K562 (cell line): ENCODE results near the gene PLEKHF1. TPM values are rescaled to one million over a fixed set of nuclear protein-coding genes. Genes with fewer than 3 reads are reported as not detected.

Source experiments
- ARID1B ChIP-seq: fragments of 450-650 bp; IDR thresholded peaks from 2 replicates; pipeline ENCODE4 v1.6.1; 2016; ENCODE audit warnings: antibody characterized with exemption, mild to moderate bottlenecking, inconsistent platforms
- CTCF ChIP-seq, 3 experiments: IDR thresholded peaks in 2 of 3; conservative IDR thresholded peaks in 1 of 3; 2 replicates each; pipeline ENCODE4 v1.5.1; 2011 to 2012; ENCODE audit warnings: low read length in 3 of 3, mild to moderate bottlenecking in 3 of 3, control low read depth in 2 of 3, improper control_type of control experiment in 1 of 3, inconsistent platforms in 1 of 3, low read depth in 1 of 3, mixed read lengths in 1 of 3, moderate library complexity in 1 of 3; ENCODE audit not compliant: insufficient read depth in 2 of 3
- E2F8 ChIP-seq: fragments of 450-650 bp; IDR thresholded peaks from 2 replicates; pipeline ENCODE4 v1.7.1; 2018; ENCODE audit warnings: mild to moderate bottlenecking, low read depth; ENCODE audit not compliant: partially characterized antibody
- GTF2F1 ChIP-seq: IDR thresholded peaks from 2 replicates; pipeline ENCODE4 v1.6.1; 2011; ENCODE audit warnings: low read depth, low read length, improper control_type of control experiment
- HCFC1 ChIP-seq: IDR thresholded peaks from 2 replicates; pipeline ENCODE4 v1.6.1; 2012; ENCODE audit warnings: low read depth, low read length, improper control_type of control experiment
- HDAC3 ChIP-seq: fragments of 450-650 bp; IDR thresholded peaks from 2 replicates; pipeline ENCODE4 v1.6.1; 2018; ENCODE audit warnings: borderline replicate concordance, mild to moderate bottlenecking, moderate library complexity; ENCODE audit not compliant: partially characterized antibody
- HMG20A ChIP-seq: fragments of 450-650 bp; formaldehyde crosslinking; conservative IDR thresholded peaks from 2 replicates; pipeline ENCODE4 v1.4.0; 2020; ENCODE audit warnings: mild to moderate bottlenecking, mixed read lengths
- MBD2 ChIP-seq: sonication (generic); IDR thresholded peaks from 2 replicates; pipeline ENCODE4 v1.6.1; 2016; ENCODE audit warnings: low read depth, borderline replicate concordance
- MLX ChIP-seq, 2 experiments: fragments of 450-650 bp in 1 of 2; sonication (generic) in 1 of 2; formaldehyde crosslinking; conservative IDR thresholded peaks; 2 replicates each; pipeline versions ENCODE4 v1.4.0 to v1.8.1; 2020 to 2022; ENCODE audit warnings: mild to moderate bottlenecking in 1 of 2, missing genetic modification reagents in 1 of 2
- NCOA2 ChIP-seq, 2 experiments: fragments of 450-650 bp; IDR thresholded peaks; 2 replicates each; pipeline ENCODE4 v1.6.1; 2018; ENCODE audit warnings: mild to moderate bottlenecking in 2 of 2, moderate library complexity in 1 of 2; ENCODE audit not compliant: partially characterized antibody in 2 of 2
- NCOA4 ChIP-seq: fragments of 450-650 bp; IDR thresholded peaks from 2 replicates; pipeline ENCODE4 v1.6.1; 2018; ENCODE audit warnings: mild to moderate bottlenecking; ENCODE audit not compliant: partially characterized antibody
- NRF1 ChIP-seq, 2 experiments: fragments of 450-650 bp; IDR thresholded peaks in 1 of 2; conservative IDR thresholded peaks in 1 of 2; 2 replicates each; pipeline ENCODE4 v1.6.1; 2014; ENCODE audit warnings: mild to moderate bottlenecking in 2 of 2
- PTTG1 ChIP-seq: fragments of 450-650 bp; IDR thresholded peaks from 2 replicates; pipeline ENCODE4 v1.6.1; 2016; ENCODE audit warnings: low read depth, mild to moderate bottlenecking, missing genetic modification characterization, missing compliant biosample characterization
- RFX1 ChIP-seq: fragments of 450-650 bp; IDR thresholded peaks from 2 replicates; pipeline ENCODE4 v1.6.1; 2016; ENCODE audit warnings: mild to moderate bottlenecking, moderate library complexity
- SNIP1 ChIP-seq: fragments of 450-650 bp; IDR thresholded peaks from 2 replicates; pipeline ENCODE4 v1.7.1; 2017; ENCODE audit warnings: low read depth, mild to moderate bottlenecking
- TAF15 ChIP-seq: fragments of 200-400 bp; formaldehyde crosslinking; IDR thresholded peaks from 2 replicates; pipeline ENCODE4 v1.6.1; 2017; ENCODE audit warnings: mild to moderate bottlenecking, low read depth, low read length, moderate library complexity
- ZBTB8A ChIP-seq: fragments of 450-650 bp; IDR thresholded peaks from 2 replicates; pipeline ENCODE4 v1.6.1; 2018; ENCODE audit warnings: mild to moderate bottlenecking, moderate library complexity; ENCODE audit not compliant: partially characterized antibody
- ZC3H4 ChIP-seq: sonication (generic); formaldehyde crosslinking; IDR thresholded peaks from 2 replicates; pipeline ENCODE4 v1.9.0; 2021; ENCODE audit warnings: missing genetic modification reagents, borderline replicate concordance
- polyA plus RNA-seq, 8 experiments: library from polyadenylated mRNA; depleted of rRNA in 4 of 8; stranded (reverse) in 5 of 8; unstranded in 3 of 8; fragments of >200 nt; fragmentation: Nextera tagmentation in 2 of 8; fragmentation: Illumina TruSeq in 1 of 8; extraction: Ambion mirVana in 2 of 8; extraction: Trizol in 1 of 8; gene quantifications; 2 replicates each; pipeline versions ENCODE4 v1.2.1 to v1.2.3, GENCODE V29; 2011 to 2014; ENCODE audit warnings: inconsistent platforms in 1 of 8, missing spikeins in 1 of 8
- total RNA-seq, 7 experiments: library from RNA; depleted of rRNA in 6 of 7; stranded (reverse); fragments of >200 nt in 6 of 7; fragmentation: Illumina TruSeq in 2 of 7; extraction: Trizol in 2 of 7; gene quantifications; 2 replicates each; pipeline versions ENCODE4 v1.2.1 to v1.2.3, GENCODE V29; 2011 to 2021; ENCODE audit warnings: low replicate concordance in 1 of 7

Gene PLEKHF1
- total and polyA plus RNA-seq, 9 of the 15 experiments (the other 6 are each of a cell fraction or from before 2014, with no cell fraction given), result 0.07 to 13.4 (median 3.9) TPM; not detected in 1

GRCh38 chr19:29665215-29665825 is at the start of gene PLEKHF1 (continued):
- TF ChIP-seq MLX (CRISPR knock-in tag; conservative IDR thresholded peaks at IDR 0.05) (no peak), TAF15 (no peak), ZC3H4 (CRISPR knock-in tag) (no peak), NCOA2 (IDR thresholded peaks at IDR 0.05; ENCODE audit: partially characterized antibody in 2 of 2) (no peak), CTCF (IDR thresholded peaks at IDR 0.05 in 2 of 3, conservative IDR thresholded peaks at IDR 0.05 in 1 of 3; ENCODE audit: insufficient read depth in 2 of 3, low read depth in 1 of 3, low read length in 3 of 3) (peak in 1 of 3 experiments; percentile 49; a peak in 3 of 6 replicates), RFX1 (no peak), HMG20A (CRISPR knock-in tag) (no peak), NCOA4 (no peak), E2F8 (no peak), HDAC3 (no peak), ZBTB8A (no peak), MBD2 (no peak), HCFC1 (no peak; the same call in 1 of the 2 replicates), SNIP1 (no peak), ARID1B (no peak), NRF1 (conservative IDR thresholded peaks at IDR 0.05 in 1 of 2, IDR thresholded peaks at IDR 0.05 in 1 of 2) (peak in 1 of 2 experiments; percentile 76; a peak in 2 of 4 replicates), GTF2F1 (no peak), PTTG1 (tag) (no peak)
